ENCODE results near the gene PARK7.

Gene PARK7

GRCh38 chr1:7988576-7988975 lies 27.1 kb downstream of the PARK7 start:
- no peak for TF ChIP-seq CTCF (IDR thresholded peaks at IDR 0.05; ENCODE audit: extremely low read depth, insufficient read depth, missing control alignments)
- DNase-seq (ENCODE audit: low spot score) = no peak
- in situ Hi-C loops (cut with MboI; ENCODE audit: low pct_unique_long_range_greater_than_20kb, low sequenced_read_pairs, unreplicated experiment) = no loop called here

- in situ Hi-C loops (cut with MboI; ENCODE audit: low pct_unique_long_range_greater_than_20kb, low sequenced_read_pairs, unreplicated experiment) = no loop called here
- TF ChIP-seq CTCF (IDR thresholded peaks at IDR 0.05; ENCODE audit: extremely low read depth, insufficient read depth, missing control alignments) = no peak
Observed at GRCh38 chr1:7989762-7990428, 28.4 kb downstream of the PARK7 start.

GRCh38 chr1:7991504-7992440 lies 30.3 kb downstream of the PARK7 start:
- in situ Hi-C loops (cut with MboI; ENCODE audit: low pct_unique_long_range_greater_than_20kb, low sequenced_read_pairs, unreplicated experiment) = no loop called here
- DNase-seq (ENCODE audit: low spot score) = no peak
- no peak for TF ChIP-seq CTCF (IDR thresholded peaks at IDR 0.05; ENCODE audit: extremely low read depth, insufficient read depth, missing control alignments)

More at GRCh38 chr1:7989762-7990428, 28.4 kb downstream of the PARK7 start:
- no peak for DNase-seq (ENCODE audit: low spot score)

GRCh38 chr1:7992885-7993284 lies 31.4 kb downstream of the PARK7 start:
- in situ Hi-C loops (cut with MboI; ENCODE audit: low pct_unique_long_range_greater_than_20kb, low sequenced_read_pairs, unreplicated experiment) = no loop called here
- DNase-seq (ENCODE audit: low spot score) = no peak
- no peak for TF ChIP-seq CTCF (IDR thresholded peaks at IDR 0.05; ENCODE audit: extremely low read depth, insufficient read depth, missing control alignments)

- TF ChIP-seq CTCF (IDR thresholded peaks at IDR 0.05; ENCODE audit: extremely low read depth, insufficient read depth, missing control alignments) = no peak
- DNase-seq (ENCODE audit: low spot score) = peak; percentile 32
- in situ Hi-C loops (cut with MboI; ENCODE audit: low pct_unique_long_range_greater_than_20kb, low sequenced_read_pairs, unreplicated experiment) = no loop called here
Observed at GRCh38 chr1:7993593-7994479, 32.3 kb downstream of the PARK7 start.

- in situ Hi-C loops (cut with MboI; ENCODE audit: low pct_unique_long_range_greater_than_20kb, low sequenced_read_pairs, unreplicated experiment) = no loop called here
- TF ChIP-seq CTCF (IDR thresholded peaks at IDR 0.05; ENCODE audit: extremely low read depth, insufficient read depth, missing control alignments) = no peak
- no peak for DNase-seq (ENCODE audit: low spot score)
Observed at GRCh38 chr1:7994827-7995226, 33.3 kb downstream of the PARK7 start.

All from GM13977 (cell line).